HepG2 (cell line): Measurements from ENCODE around the gene PLCG1.

Source experiments
- EZH2 ChIP-seq: conservative IDR thresholded peaks from 2 replicates; pipeline ENCODE4 v1.6.1; 2012; ENCODE audit warnings: mild to moderate bottlenecking, low read depth, low read length, moderate library complexity
- FOSL1 ChIP-seq: sonication (generic); formaldehyde crosslinking; IDR thresholded peaks from 2 replicates; pipeline ENCODE4 v1.9.0; 2021; ENCODE audit warnings: missing genetic modification reagents, borderline replicate concordance
- FOXP1 ChIP-seq, 2 experiments: fragments of 450-650 bp in 1 of 2; IDR thresholded peaks; 2 replicates each; pipeline ENCODE4 v1.6.1; 2017 to 2018; ENCODE audit warnings: antibody characterized with exemption in 1 of 2
- HNF4G ChIP-seq, 2 experiments: sonication (generic) in 1 of 2; formaldehyde crosslinking in 1 of 2; IDR thresholded peaks; 2 replicates each; pipeline versions ENCODE4 v1.4.0 to v1.6.1; 2011 to 2020; ENCODE audit warnings: borderline replicate concordance in 2 of 2, low read depth in 2 of 2, mild to moderate bottlenecking in 2 of 2, low read length in 1 of 2, missing genetic modification reagents in 1 of 2, moderate library complexity in 1 of 2
- MAFF ChIP-seq: IDR thresholded peaks from 2 replicates; pipeline ENCODE4 v1.6.1; 2011; ENCODE audit warnings: low read depth, low read length, improper control_type of control experiment
- TBX3 ChIP-seq: fragments of 450-650 bp; IDR thresholded peaks from 2 replicates; pipeline ENCODE4 v1.6.1; 2017; ENCODE audit warnings: antibody characterized with exemption, mild to moderate bottlenecking, inconsistent platforms, borderline replicate concordance
- TF ChIP-seq, protein P1 (sequence below): sonication (generic); formaldehyde crosslinking; IDR thresholded peaks from 2 replicates; pipeline ENCODE4 v1.5.0; 2020; ENCODE audit warnings: mild to moderate bottlenecking, missing genetic modification reagents, moderate library complexity
- TF ChIP-seq, protein P2 (sequence below): sonication (generic); formaldehyde crosslinking; IDR thresholded peaks from 2 replicates; pipeline ENCODE4 v1.5.0; 2020; ENCODE audit warnings: missing genetic modification reagents
- TF ChIP-seq, protein P3 (sequence below): sonication (generic); formaldehyde crosslinking; IDR thresholded peaks from 2 replicates; pipeline ENCODE4 v1.8.0; 2023; ENCODE audit warnings: mild to moderate bottlenecking, missing genetic modification reagents

DNA sequence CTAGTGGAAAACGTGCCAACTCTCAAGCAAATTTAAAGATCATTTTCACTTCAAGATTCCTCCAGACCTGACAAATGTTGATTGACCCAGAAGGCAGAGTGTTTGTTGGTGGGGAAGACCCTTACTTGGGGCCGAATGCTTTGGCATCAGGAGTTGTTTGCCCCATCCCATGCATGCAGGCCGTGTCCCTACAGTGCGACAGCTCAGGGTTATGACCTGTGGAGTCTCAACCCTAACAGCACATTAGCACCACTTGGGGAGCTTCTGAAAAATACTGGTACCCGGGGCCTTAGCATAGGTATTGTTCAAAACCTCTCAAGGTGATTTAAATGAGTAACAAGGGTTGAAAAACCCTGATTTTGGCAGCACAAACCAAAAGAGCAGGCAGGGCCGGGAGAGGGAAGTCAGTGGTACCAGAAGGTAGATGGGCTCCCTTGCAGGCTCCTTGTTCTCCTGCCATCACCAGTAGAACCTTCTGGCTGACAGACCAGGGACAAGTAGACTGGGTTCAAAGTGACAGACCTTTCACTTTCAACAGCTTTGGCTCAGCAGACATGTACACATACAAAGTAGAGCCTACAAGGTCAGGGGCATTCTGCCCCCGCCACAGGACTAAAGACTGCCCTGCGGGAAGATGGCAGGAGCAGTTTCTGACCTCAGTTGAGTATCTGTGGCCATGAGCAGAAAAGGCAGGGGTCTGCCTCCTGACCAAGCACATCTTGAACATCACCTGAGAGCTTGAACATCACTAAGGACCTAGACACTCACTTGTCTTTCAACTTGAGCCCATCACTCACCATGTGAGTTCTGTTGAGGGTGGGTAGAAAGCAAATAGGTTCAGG is 39.6 kb downstream of the PLCG1 start:
- TF ChIP-seq, protein P1, sequence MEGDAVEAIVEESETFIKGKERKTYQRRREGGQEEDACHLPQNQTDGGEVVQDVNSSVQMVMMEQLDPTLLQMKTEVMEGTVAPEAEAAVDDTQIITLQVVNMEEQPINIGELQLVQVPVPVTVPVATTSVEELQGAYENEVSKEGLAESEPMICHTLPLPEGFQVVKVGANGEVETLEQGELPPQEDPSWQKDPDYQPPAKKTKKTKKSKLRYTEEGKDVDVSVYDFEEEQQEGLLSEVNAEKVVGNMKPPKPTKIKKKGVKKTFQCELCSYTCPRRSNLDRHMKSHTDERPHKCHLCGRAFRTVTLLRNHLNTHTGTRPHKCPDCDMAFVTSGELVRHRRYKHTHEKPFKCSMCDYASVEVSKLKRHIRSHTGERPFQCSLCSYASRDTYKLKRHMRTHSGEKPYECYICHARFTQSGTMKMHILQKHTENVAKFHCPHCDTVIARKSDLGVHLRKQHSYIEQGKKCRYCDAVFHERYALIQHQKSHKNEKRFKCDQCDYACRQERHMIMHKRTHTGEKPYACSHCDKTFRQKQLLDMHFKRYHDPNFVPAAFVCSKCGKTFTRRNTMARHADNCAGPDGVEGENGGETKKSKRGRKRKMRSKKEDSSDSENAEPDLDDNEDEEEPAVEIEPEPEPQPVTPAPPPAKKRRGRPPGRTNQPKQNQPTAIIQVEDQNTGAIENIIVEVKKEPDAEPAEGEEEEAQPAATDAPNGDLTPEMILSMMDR (CRISPR knock-in tag), result no peak
- TF ChIP-seq MAFF, result no peak
- TF ChIP-seq EZH2, result no peak
- no peak for TF ChIP-seq FOSL1
- TF ChIP-seq, protein P2, sequence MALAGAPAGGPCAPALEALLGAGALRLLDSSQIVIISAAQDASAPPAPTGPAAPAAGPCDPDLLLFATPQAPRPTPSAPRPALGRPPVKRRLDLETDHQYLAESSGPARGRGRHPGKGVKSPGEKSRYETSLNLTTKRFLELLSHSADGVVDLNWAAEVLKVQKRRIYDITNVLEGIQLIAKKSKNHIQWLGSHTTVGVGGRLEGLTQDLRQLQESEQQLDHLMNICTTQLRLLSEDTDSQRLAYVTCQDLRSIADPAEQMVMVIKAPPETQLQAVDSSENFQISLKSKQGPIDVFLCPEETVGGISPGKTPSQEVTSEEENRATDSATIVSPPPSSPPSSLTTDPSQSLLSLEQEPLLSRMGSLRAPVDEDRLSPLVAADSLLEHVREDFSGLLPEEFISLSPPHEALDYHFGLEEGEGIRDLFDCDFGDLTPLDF, result no peak
- TF ChIP-seq FOXP1 (IDR thresholded peaks at IDR 0.05), result no peak
- TF ChIP-seq FOXP1 (CRISPR knock-in tag; IDR thresholded peaks at IDR 0.05), result no peak
- TF ChIP-seq TBX3, result no peak
- TF ChIP-seq, protein P3, sequence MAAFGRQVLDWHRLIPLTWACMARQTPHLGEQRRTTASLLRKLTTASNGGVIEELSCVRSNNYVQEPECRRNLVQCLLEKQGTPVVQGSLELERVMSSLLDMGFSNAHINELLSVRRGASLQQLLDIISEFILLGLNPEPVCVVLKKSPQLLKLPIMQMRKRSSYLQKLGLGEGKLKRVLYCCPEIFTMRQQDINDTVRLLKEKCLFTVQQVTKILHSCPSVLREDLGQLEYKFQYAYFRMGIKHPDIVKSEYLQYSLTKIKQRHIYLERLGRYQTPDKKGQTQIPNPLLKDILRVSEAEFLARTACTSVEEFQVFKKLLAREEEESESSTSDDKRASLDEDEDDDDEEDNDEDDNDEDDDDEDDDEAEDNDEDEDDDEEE (CRISPR knock-in tag), result no peak
- TF ChIP-seq HNF4G (IDR thresholded peaks at IDR 0.05; ENCODE audit: borderline replicate concordance, low read depth, low read length), result no peak
- no peak for TF ChIP-seq HNF4G (CRISPR knock-in tag; IDR thresholded peaks at IDR 0.05; ENCODE audit: borderline replicate concordance, low read depth)
